Smooth muscle cell of the umbilical artery (primary cell): Measurements from ENCODE around the gene CNTFR. TPM values are rescaled to one million over a fixed set of nuclear protein-coding genes. Genes with fewer than 3 reads are reported as not detected.

ENCODE experiments used
- total RNA-seq: library from RNA; depleted of rRNA; stranded (reverse); fragments of >200 nt; gene quantifications from 2 replicates; pipeline ENCODE4 v1.2.3, GENCODE V29; 2014

CNTFR gene
- not detected in 2 replicates for total RNA-seq

GRCh38 chr9:34589636-34590380, at the start of gene CNTFR:
Gene CNTFR, minus strand, starts transcription at chr9:34589724. Its CDS starts 20,743 bp downstream, at chr9:34568981.

GRCh38 chr9:34637356-34638137, 48.0 kb upstream of the CNTFR start, which contains the start of gene SIGMAR1:
Gene SIGMAR1, minus strand, starts transcription at chr9:34637787. Its CDS starts 90 bp downstream, at chr9:34637697.

GRCh38 chr9:34628656-34629490, 39.3 kb upstream of the CNTFR start, which contains the start of gene ARID3C:
Gene ARID3C, minus strand, starts transcription at chr9:34629066. Its CDS starts 1,052 bp downstream, at chr9:34628014.

GRCh38 chr9:34620061-34620994, 30.8 kb upstream of the CNTFR start, which contains the start of gene DCTN3:
Gene DCTN3, minus strand, starts transcription at chr9:34620495. Its CDS starts 31 bp downstream, at chr9:34620464.

GRCh38 chr9:34611811-34612787, 22.6 kb upstream of the CNTFR start, which contains the start of gene RPP25L:
Gene RPP25L, minus strand, starts transcription at chr9:34612097. Its CDS starts 801 bp downstream, at chr9:34611296.

GRCh38 chr9:34522971-34523797, 66.3 kb downstream of the CNTFR start, which contains the start of gene ENHO:
Gene ENHO, minus strand, starts transcription at chr9:34522990. Its CDS starts 1,295 bp downstream, at chr9:34521695.

Other genes starting within 250 kb of the CNTFR start
- 0.89 and 1.6 TPM in 2 replicates for gene MYORG, start 212.8 kb downstream of the CNTFR start, total RNA-seq
- 11.6 and 20.6 TPM in 2 replicates for gene FAM219A, start 131.2 kb downstream of the CNTFR start, total RNA-seq
- gene DNAI1, start 130.9 kb downstream of the CNTFR start, total RNA-seq: not detected in 2 replicates
- not detected in 2 replicates for gene ENHO, start 66.7 kb downstream of the CNTFR start, total RNA-seq
- 13.0 and 19.0 TPM in 2 replicates for gene RPP25L, start 22.4 kb upstream of the CNTFR start, total RNA-seq
- gene DCTN3, start 30.8 kb upstream of the CNTFR start, total RNA-seq: 71.5 and 74.2 TPM in 2 replicates
- 0.18 TPM in 1 of 2 replicates, not detected in the other for gene ARID3C, start 39.3 kb upstream of the CNTFR start, total RNA-seq
- gene SIGMAR1, start 48.1 kb upstream of the CNTFR start, total RNA-seq: 84.9 and 103 TPM in 2 replicates
- gene GALT, start 57.0 kb upstream of the CNTFR start, total RNA-seq: 19.7 and 30.9 TPM in 2 replicates
- 9.0 and 27.0 TPM in 2 replicates for gene IL11RA, start 62.5 kb upstream of the CNTFR start, total RNA-seq
- 0.14 and 0.59 TPM in 2 replicates for gene CCL27, start 72.9 kb upstream of the CNTFR start, total RNA-seq
- not detected in 2 replicates for gene CCL19, start 101.6 kb upstream of the CNTFR start, total RNA-seq
- gene CCL21, start 120.4 kb upstream of the CNTFR start, total RNA-seq: not detected in 2 replicates